ENCODE measurements around the gene AURKAIP1. TPM values are rescaled to one million over a fixed set of nuclear protein-coding genes. Genes with fewer than 3 reads are reported as not detected.
A peak's percentile ranks its signal among the peaks of the same experiment; 100 is the strongest.

AURKAIP1 gene
- total and polyA plus RNA-seq, 2 of the 13 experiments (the other 11 are each of a cell fraction or from before 2014, with no cell fraction given), result 69.5 to 175 TPM

DNA sequence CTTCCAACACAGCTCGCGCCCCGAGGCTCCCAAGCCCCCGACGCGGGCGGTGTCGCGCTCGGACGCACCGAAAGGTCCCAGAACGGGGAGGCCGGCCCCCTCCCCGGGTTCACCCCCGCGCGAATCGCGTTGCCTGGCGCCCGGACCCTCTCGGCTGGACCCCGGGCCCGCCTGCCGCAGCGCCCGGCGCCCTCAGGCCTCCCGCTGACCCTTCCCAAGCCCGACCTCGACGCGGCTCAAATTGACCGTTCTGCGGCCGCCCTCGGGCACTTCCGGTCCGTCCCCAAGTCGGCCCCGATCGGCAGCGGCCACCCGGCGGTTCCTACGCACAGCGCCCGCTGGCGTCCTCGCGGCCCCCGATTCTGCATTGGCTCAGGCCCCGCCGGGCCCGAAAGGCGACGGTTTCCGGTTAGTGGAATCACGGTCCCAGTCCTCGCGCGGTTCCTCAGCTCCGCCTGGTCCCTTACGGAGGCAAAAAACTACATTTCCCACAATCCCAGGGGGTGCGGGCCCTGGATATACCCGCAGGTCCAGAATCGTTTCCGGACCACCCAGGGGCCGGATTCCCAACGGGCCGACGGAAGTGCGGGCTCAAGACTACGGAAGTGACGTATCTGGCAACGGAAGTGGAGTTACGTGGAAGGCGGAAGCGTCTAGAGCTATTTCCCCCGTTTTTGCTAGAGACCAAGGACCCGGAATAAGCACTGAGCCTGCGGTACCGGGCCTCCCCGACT lies at the start of gene AURKAIP1 (continued):
- TF ChIP-seq, protein P1, sequence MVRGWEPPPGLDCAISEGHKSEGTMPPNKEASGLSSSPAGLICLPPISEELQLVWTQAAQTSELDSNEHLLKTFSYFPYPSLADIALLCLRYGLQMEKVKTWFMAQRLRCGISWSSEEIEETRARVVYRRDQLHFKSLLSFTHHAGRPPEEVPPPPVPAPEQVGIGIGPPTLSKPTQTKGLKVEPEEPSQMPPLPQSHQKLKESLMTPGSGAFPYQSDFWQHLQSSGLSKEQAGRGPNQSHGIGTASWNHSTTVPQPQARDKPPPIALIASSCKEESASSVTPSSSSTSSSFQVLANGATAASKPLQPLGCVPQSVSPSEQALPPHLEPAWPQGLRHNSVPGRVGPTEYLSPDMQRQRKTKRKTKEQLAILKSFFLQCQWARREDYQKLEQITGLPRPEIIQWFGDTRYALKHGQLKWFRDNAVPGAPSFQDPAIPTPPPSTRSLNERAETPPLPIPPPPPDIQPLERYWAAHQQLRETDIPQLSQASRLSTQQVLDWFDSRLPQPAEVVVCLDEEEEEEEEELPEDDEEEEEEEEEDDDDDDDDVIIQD (CRISPR knock-in tag; IDR thresholded peaks at IDR 0.05; ENCODE audit: low read depth), result peak; percentile 40; the same call in 1 of the 2 replicates
- TF ChIP-seq HOXA7 (CRISPR knock-in tag; IDR thresholded peaks at IDR 0.05) (no peak), TBX3 (IDR thresholded peaks at IDR 0.05; ENCODE audit: borderline replicate concordance) (peak; percentile 12; the same call in 1 of the 2 replicates), U2AF1 (optimal IDR thresholded peaks at IDR 0.05; ENCODE audit: low read depth, low read length) (peak; percentile 93), SIN3A (IDR thresholded peaks at IDR 0.05; ENCODE audit: borderline replicate concordance, low read depth, low read length) (peak; percentile 42), ZNF660 (CRISPR knock-in tag; IDR thresholded peaks at IDR 0.05; ENCODE audit: borderline replicate concordance, low read depth) (no peak), RXRA (CRISPR knock-in tag; IDR thresholded peaks at IDR 0.05) (peak; percentile 90), RXRB (CRISPR knock-in tag; IDR thresholded peaks at IDR 0.05; ENCODE audit: borderline replicate concordance) (peak; percentile 58; the same call in 1 of the 2 replicates), ZNF335 (CRISPR knock-in tag; IDR thresholded peaks at IDR 0.05) (peak; percentile 84; the same call in 1 of the 2 replicates), POLR2A (IDR thresholded peaks at IDR 0.05; ENCODE audit: insufficient read depth in 1 of 2, low read depth in 2 of 2, low read length in 2 of 2) (peak; percentile 52 to 78), CENPX (CRISPR knock-in tag; IDR thresholded peaks at IDR 0.05) (no peak), JUN (CRISPR knock-in tag; IDR thresholded peaks at IDR 0.05) (peak; percentile 83; the same call in 1 of the 2 replicates), ZNF441 (CRISPR knock-in tag; IDR thresholded peaks at IDR 0.05; ENCODE audit: borderline replicate concordance) (peak; percentile 94), KLF9 (CRISPR knock-in tag; IDR thresholded peaks at IDR 0.05; ENCODE audit: low read depth) (no peak), GATAD2A (CRISPR knock-in tag; IDR thresholded peaks at IDR 0.05) (peak; percentile 64; the same call in 1 of the 2 replicates), TMF1 (CRISPR knock-in tag; IDR thresholded peaks at IDR 0.05; ENCODE audit: low read depth) (no peak; the same call in 1 of the 2 replicates), ZNF205 (CRISPR knock-in tag; IDR thresholded peaks at IDR 0.05) (peak; percentile 94)
- TF ChIP-seq, protein P2, sequence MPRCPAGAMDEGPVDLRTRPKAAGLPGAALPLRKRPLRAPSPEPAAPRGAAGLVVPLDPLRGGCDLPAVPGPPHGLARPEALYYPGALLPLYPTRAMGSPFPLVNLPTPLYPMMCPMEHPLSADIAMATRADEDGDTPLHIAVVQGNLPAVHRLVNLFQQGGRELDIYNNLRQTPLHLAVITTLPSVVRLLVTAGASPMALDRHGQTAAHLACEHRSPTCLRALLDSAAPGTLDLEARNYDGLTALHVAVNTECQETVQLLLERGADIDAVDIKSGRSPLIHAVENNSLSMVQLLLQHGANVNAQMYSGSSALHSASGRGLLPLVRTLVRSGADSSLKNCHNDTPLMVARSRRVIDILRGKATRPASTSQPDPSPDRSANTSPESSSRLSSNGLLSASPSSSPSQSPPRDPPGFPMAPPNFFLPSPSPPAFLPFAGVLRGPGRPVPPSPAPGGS (CRISPR knock-in tag; IDR thresholded peaks at IDR 0.05), result peak; percentile 66; the same call in 1 of the 2 replicates
- TF ChIP-seq, protein P3, sequence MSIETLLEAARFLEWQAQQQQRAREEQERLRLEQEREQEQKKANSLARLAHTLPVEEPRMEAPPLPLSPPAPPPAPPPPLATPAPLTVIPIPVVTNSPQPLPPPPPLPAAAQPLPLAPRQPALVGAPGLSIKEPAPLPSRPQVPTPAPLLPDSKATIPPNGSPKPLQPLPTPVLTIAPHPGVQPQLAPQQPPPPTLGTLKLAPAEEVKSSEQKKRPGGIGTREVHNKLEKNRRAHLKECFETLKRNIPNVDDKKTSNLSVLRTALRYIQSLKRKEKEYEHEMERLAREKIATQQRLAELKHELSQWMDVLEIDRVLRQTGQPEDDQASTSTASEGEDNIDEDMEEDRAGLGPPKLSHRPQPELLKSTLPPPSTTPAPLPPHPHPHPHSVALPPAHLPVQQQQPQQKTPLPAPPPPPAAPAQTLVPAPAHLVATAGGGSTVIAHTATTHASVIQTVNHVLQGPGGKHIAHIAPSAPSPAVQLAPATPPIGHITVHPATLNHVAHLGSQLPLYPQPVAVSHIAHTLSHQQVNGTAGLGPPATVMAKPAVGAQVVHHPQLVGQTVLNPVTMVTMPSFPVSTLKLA (IDR thresholded peaks at IDR 0.05), result peak; percentile 41
- TF ChIP-seq, protein P4, sequence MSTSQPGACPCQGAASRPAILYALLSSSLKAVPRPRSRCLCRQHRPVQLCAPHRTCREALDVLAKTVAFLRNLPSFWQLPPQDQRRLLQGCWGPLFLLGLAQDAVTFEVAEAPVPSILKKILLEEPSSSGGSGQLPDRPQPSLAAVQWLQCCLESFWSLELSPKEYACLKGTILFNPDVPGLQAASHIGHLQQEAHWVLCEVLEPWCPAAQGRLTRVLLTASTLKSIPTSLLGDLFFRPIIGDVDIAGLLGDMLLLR (CRISPR knock-in tag; IDR thresholded peaks at IDR 0.05), result peak; percentile 80; the same call in 1 of the 2 replicates
- TF ChIP-seq, protein P5, sequence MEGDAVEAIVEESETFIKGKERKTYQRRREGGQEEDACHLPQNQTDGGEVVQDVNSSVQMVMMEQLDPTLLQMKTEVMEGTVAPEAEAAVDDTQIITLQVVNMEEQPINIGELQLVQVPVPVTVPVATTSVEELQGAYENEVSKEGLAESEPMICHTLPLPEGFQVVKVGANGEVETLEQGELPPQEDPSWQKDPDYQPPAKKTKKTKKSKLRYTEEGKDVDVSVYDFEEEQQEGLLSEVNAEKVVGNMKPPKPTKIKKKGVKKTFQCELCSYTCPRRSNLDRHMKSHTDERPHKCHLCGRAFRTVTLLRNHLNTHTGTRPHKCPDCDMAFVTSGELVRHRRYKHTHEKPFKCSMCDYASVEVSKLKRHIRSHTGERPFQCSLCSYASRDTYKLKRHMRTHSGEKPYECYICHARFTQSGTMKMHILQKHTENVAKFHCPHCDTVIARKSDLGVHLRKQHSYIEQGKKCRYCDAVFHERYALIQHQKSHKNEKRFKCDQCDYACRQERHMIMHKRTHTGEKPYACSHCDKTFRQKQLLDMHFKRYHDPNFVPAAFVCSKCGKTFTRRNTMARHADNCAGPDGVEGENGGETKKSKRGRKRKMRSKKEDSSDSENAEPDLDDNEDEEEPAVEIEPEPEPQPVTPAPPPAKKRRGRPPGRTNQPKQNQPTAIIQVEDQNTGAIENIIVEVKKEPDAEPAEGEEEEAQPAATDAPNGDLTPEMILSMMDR (CRISPR knock-in tag; IDR thresholded peaks at IDR 0.05), result peak; percentile 77
- TF ChIP-seq, protein P6, sequence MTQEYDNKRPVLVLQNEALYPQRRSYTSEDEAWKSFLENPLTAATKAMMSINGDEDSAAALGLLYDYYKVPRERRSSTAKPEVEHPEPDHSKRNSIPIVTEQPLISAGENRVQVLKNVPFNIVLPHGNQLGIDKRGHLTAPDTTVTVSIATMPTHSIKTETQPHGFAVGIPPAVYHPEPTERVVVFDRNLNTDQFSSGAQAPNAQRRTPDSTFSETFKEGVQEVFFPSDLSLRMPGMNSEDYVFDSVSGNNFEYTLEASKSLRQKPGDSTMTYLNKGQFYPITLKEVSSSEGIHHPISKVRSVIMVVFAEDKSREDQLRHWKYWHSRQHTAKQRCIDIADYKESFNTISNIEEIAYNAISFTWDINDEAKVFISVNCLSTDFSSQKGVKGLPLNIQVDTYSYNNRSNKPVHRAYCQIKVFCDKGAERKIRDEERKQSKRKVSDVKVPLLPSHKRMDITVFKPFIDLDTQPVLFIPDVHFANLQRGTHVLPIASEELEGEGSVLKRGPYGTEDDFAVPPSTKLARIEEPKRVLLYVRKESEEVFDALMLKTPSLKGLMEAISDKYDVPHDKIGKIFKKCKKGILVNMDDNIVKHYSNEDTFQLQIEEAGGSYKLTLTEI (CRISPR knock-in tag; conservative IDR thresholded peaks at IDR 0.05), result no peak
